Neural cell (in vitro differentiated cells): ENCODE data around the gene P3H1. TPM values are rescaled to one million over a fixed set of nuclear protein-coding genes. Genes with fewer than 3 reads are reported as not detected.
"Not testable (repeated sequence)": the region's sequence is repeated elsewhere in the genome, so short reads cannot be mapped to it uniquely, and the experiment has no call there.

ENCODE experiments used
- H2AFZ ChIP-seq: fragments of 200-600, 300-800 bp; sonication (generic), shearing (Covaris generic); 2 replicates; pipeline ENCODE4 v1.6.0; 2014; ENCODE audit warnings: low read depth, mild to moderate bottlenecking, antibody characterized with exemption, low read length, moderate library complexity
- H3F3A ChIP-seq: fragments of 200-600 bp; shearing (Covaris generic); 2 replicates; pipeline ENCODE4 v1.6.1; 2016; ENCODE audit warnings: mild to moderate bottlenecking, moderate library complexity, mixed read lengths, antibody characterized with exemption, low read length; ENCODE audit not compliant: insufficient read depth, poor library complexity, severe bottlenecking
- H3K27ac ChIP-seq: fragments of 200-600, 300-800 bp; sonication (generic), shearing (Covaris generic); 2 replicates; pipeline ENCODE4 v1.5.1; 2014; ENCODE audit warnings: mild to moderate bottlenecking, low read length, moderate library complexity
- H3K27me3 ChIP-seq: fragments of 300-800, 200-600 bp; sonication (generic), shearing (Covaris generic); 2 replicates; pipeline ENCODE4 v1.6.0; 2014; ENCODE audit warnings: mild to moderate bottlenecking, low read depth, low read length, moderate library complexity; ENCODE audit not compliant: insufficient read depth
- H3K36me3 ChIP-seq: fragments of 300-800, 200-600 bp; sonication (generic), shearing (Covaris generic); 2 replicates; pipeline ENCODE4 v1.5.1; 2014; ENCODE audit warnings: mild to moderate bottlenecking, antibody characterized with exemption, low read length, moderate library complexity; ENCODE audit not compliant: insufficient read depth
- H3K4me2 ChIP-seq: fragments of 300-800, 200-600 bp; sonication (generic), shearing (Covaris generic); 2 replicates; pipeline ENCODE4 v1.6.0; 2014; ENCODE audit warnings: mild to moderate bottlenecking, low read length
- H3K4me3 ChIP-seq: fragments of 300-800, 200-600 bp; sonication (generic), shearing (Covaris generic); 2 replicates; pipeline ENCODE4 v1.5.1; 2014; ENCODE audit warnings: mild to moderate bottlenecking, low read length, moderate library complexity
- H3K79me2 ChIP-seq: fragments of 200-600 bp; shearing (Covaris generic); replicated peaks from 2 replicates; pipeline ENCODE4 v1.6.0; 2014; ENCODE audit warnings: mild to moderate bottlenecking, low read length, moderate library complexity; ENCODE audit not compliant: insufficient read depth
- H3K9ac ChIP-seq: fragments of 300-800, 200-600 bp; sonication (generic), shearing (Covaris generic); 2 replicates; pipeline ENCODE4 v1.6.1; 2016; ENCODE audit warnings: mild to moderate bottlenecking, low read length, mixed read lengths
- H3K9me2 ChIP-seq: fragments of 200-600 bp; shearing (Covaris generic); 2 replicates; pipeline ENCODE4 v1.6.1; 2016; ENCODE audit warnings: mild to moderate bottlenecking, low read length, mixed read lengths; ENCODE audit not compliant: insufficient read depth
- H3K9me3 ChIP-seq: fragments of 200-600, 300-800 bp; sonication (generic), shearing (Covaris generic); 2 replicates; pipeline ENCODE4 v1.6.1; 2016; ENCODE audit warnings: mild to moderate bottlenecking, mixed run types, low read length, moderate library complexity, mixed read lengths
- H4K20me1 ChIP-seq: fragments of 200-600 bp; shearing (Covaris generic); 2 replicates; pipeline ENCODE4 v1.6.1; 2016; ENCODE audit warnings: mild to moderate bottlenecking, mixed run types; ENCODE audit not compliant: insufficient read depth
- CTCF ChIP-seq: fragments of 450-650 bp; IDR thresholded peaks from 2 replicates; pipeline ENCODE4 v1.5.1; 2014; ENCODE audit warnings: antibody characterized with exemption, mild to moderate bottlenecking, moderate library complexity; ENCODE audit not compliant: poor library complexity, severe bottlenecking
- EP300 ChIP-seq: fragments of 450-650 bp; conservative IDR thresholded peaks from 2 replicates; pipeline ENCODE4 v1.6.1; 2014; ENCODE audit warnings: antibody characterized with exemption, mild to moderate bottlenecking, moderate library complexity; ENCODE audit not compliant: poor library complexity, severe bottlenecking
- EZH2 ChIP-seq: fragments of 200-600, 300-800 bp; shearing (Covaris generic), sonication (generic); IDR thresholded peaks from 2 replicates; pipeline ENCODE4 v1.6.1; 2014; ENCODE audit warnings: antibody characterized with exemption, low read length, borderline replicate concordance, mild to moderate bottlenecking; ENCODE audit not compliant: insufficient read depth, poor library complexity, severe bottlenecking
- MXI1 ChIP-seq: fragments of 450-650 bp; conservative IDR thresholded peaks from 2 replicates; pipeline ENCODE4 v1.6.1; 2014; ENCODE audit warnings: antibody characterized with exemption, mild to moderate bottlenecking; ENCODE audit not compliant: poor library complexity, severe bottlenecking
- POLR2AphosphoS5 ChIP-seq: IDR thresholded peaks from 2 replicates; pipeline ENCODE4 v1.6.1; 2012
- RAD21 ChIP-seq: fragments of 450-650 bp; conservative IDR thresholded peaks from 2 replicates; pipeline ENCODE4 v1.6.1; 2014; ENCODE audit warnings: antibody characterized with exemption, mild to moderate bottlenecking, moderate library complexity
- REST ChIP-seq: IDR thresholded peaks from 2 replicates; pipeline ENCODE4 v1.6.1; 2012; ENCODE audit warnings: borderline replicate concordance
- SMC3 ChIP-seq: fragments of 450-650 bp; conservative IDR thresholded peaks from 2 replicates; pipeline ENCODE4 v1.6.1; 2014; ENCODE audit warnings: antibody characterized with exemption, mild to moderate bottlenecking, moderate library complexity; ENCODE audit not compliant: poor library complexity
- TAF1 ChIP-seq: IDR thresholded peaks from 2 replicates; pipeline ENCODE4 v1.6.1; 2012; ENCODE audit warnings: low read depth
- polyA plus RNA-seq: library from polyadenylated mRNA; depleted of rRNA; stranded (reverse); fragments of >200 nt; gene quantifications from 2 replicates; pipeline ENCODE4 v1.2.3, GENCODE V29; 2014

Gene P3H1
- polyA plus RNA-seq, 1 donor from 2014 or later, result 32.4 TPM

GRCh38 chr1:42713293-42713692 is 53.5 kb downstream of the P3H1 start:
- Histone ChIP-seq H3K36me3 (peaks cover 8% of the 10 kb centered on the region), H3K9me3 (peaks cover 6% of the 10 kb centered on the region)
- TF ChIP-seq TAF1, result no peak
- no peak for TF ChIP-seq REST
- TF ChIP-seq RAD21, result no peak
- TF ChIP-seq CTCF, result no peak

GRCh38 chr1:42712808-42713207 is 54.0 kb downstream of the P3H1 start:
- not testable (repeated sequence) for H3K9me2 ChIP-seq, H3F3A ChIP-seq, H3K27ac ChIP-seq, H3K79me2 ChIP-seq, H3K9ac ChIP-seq, H2AFZ ChIP-seq, H3K4me2 ChIP-seq, H3K36me3 ChIP-seq, H3K27me3 ChIP-seq, H3K4me3 ChIP-seq, H4K20me1 ChIP-seq, H3K9me3 ChIP-seq

More at GRCh38 chr1:42713293-42713692, 53.5 kb downstream of the P3H1 start:
- H3K27ac ChIP-seq, result no peak overlapping the region
- H3K4me3 ChIP-seq, result no peak overlapping the region
- no peak overlapping the region for H3K9ac ChIP-seq
- no peaks in the 10 kb centered on the region for H4K20me1 ChIP-seq
- H3K27me3 ChIP-seq, result no peaks in the 10 kb centered on the region
- H3K9me2 ChIP-seq, result no peaks in the 10 kb centered on the region
- H3K4me2 ChIP-seq, result no peak overlapping the region
- H3F3A ChIP-seq, result no peaks in the 10 kb centered on the region
- peaks cover 4% of the 10 kb centered on the region for H3K79me2 ChIP-seq
- H2AFZ ChIP-seq, result no peak overlapping the region

DNA sequence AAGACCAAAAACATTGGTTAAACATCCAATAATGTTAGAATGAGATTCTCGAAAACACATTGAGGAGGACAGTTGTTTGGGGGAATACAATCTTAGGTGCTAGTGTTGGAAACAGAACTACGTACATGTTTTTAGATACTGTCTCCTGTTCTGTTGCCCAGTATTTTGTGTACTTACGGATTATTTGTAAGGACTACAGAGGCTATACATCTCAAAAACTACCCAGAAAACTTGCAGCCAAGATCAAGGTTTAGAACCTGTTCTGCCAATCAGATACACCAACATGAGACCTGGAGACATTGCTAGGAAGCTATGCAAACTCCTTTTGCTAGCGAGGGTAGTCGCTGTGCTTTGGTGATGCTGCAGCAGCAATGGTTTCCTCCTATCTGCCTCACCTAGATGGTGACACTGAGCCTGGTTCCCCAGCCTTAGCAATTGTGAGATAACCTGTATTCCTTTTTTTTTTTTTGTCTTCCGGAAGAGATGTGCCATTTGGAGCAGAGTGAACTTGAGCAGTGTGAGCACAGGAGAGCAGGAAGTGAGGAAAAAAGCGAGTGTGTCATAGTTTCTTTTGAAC is 62.9 kb downstream of the P3H1 start:
- Histone ChIP-seq H4K20me1 (no peaks in the 10 kb centered on the region), H3K36me3 (no peaks in the 10 kb centered on the region), H3F3A (no peaks in the 10 kb centered on the region), H3K9me2 (no peaks in the 10 kb centered on the region), H3K27ac (no peak overlapping the region), H3K9me3 (peaks cover 6% of the 10 kb centered on the region), H3K79me2 (no peaks in the 10 kb centered on the region), H3K27me3 (no peaks in the 10 kb centered on the region), H3K4me2 (no peak overlapping the region), H3K4me3 (no peak overlapping the region), H2AFZ (no peak overlapping the region), H3K9ac (no peak overlapping the region)
- TF ChIP-seq CTCF (no peak), SMC3 (no peak), EZH2 (no peak), MXI1 (no peak), POLR2AphosphoS5 (no peak), TAF1 (no peak), EP300 (no peak), RAD21 (no peak), REST (no peak)
